Measurements from ENCODE around the gene TRMT61B.

The TRMT61B gene

DNA sequence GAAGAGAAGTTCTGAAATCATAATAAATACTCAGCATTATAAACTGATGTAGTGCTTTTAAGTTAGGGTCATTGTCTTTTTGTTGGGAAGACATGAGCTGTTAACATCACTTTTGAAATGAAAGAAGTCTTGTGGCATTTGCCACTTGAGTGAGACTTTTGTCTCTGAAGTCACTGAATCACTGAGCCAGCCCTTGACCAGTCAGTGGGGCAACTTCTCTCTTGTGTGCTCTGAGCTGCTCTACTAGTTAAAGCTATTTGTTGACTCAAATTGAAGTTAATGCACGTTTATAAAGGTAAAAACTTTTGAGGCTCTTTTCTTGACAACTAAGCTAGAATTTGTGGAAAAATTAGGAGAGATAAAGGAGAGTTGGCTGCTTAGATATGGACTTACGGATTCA is 31.1 kb upstream of the TRMT61B start:
- no peaks in the 10 kb centered on the region for H3K27me3 Mint-ChIP-seq (ENCODE audit: low read depth, poor library complexity)
- no peaks in the 10 kb centered on the region for H3K9me3 Mint-ChIP-seq
- TF ChIP-seq, protein P1, sequence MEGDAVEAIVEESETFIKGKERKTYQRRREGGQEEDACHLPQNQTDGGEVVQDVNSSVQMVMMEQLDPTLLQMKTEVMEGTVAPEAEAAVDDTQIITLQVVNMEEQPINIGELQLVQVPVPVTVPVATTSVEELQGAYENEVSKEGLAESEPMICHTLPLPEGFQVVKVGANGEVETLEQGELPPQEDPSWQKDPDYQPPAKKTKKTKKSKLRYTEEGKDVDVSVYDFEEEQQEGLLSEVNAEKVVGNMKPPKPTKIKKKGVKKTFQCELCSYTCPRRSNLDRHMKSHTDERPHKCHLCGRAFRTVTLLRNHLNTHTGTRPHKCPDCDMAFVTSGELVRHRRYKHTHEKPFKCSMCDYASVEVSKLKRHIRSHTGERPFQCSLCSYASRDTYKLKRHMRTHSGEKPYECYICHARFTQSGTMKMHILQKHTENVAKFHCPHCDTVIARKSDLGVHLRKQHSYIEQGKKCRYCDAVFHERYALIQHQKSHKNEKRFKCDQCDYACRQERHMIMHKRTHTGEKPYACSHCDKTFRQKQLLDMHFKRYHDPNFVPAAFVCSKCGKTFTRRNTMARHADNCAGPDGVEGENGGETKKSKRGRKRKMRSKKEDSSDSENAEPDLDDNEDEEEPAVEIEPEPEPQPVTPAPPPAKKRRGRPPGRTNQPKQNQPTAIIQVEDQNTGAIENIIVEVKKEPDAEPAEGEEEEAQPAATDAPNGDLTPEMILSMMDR (IDR thresholded peaks at IDR 0.05): no peak
- H3K4me1 Mint-ChIP-seq: peaks cover 36% of the 10 kb centered on the region
- H3K4me3 Mint-ChIP-seq: no peak overlapping the region
- H3K27ac Mint-ChIP-seq: no peak overlapping the region
- H3K36me3 Mint-ChIP-seq (ENCODE audit: low read depth): peaks cover 30% of the 10 kb centered on the region
- no peak for DNase-seq

DNA sequence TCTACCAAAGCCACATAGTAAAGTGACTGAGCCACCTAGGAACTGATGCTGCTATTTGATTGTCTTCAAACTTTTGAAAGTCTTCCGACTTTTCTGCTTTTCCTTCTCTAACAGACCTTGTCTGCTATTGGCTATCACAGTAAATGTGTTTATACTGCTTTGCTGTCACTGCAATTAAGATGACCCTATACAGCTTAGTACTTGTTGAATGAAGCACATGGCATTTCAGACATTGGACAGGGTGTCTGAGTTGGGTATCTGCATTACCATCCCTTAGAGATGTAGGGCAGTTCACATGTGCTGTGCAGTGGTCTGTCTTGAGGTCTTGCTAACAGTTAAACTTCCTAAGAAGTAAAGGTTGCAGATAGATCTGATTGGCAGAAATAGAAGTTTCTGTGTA is 27.9 kb upstream of the TRMT61B start:
- H3K4me3 Mint-ChIP-seq: no peak overlapping the region
- no peak for DNase-seq
- H3K36me3 Mint-ChIP-seq (ENCODE audit: low read depth): peaks cover 7% of the 10 kb centered on the region
- H3K9me3 Mint-ChIP-seq: peaks cover 5% of the 10 kb centered on the region
- H3K4me1 Mint-ChIP-seq: peaks cover 45% of the 10 kb centered on the region
- TF ChIP-seq, protein P1 (IDR thresholded peaks at IDR 0.05): no peak
- peaks cover 7% of the 10 kb centered on the region for H3K27me3 Mint-ChIP-seq (ENCODE audit: low read depth, poor library complexity)
- no peak overlapping the region for H3K27ac Mint-ChIP-seq

DNA sequence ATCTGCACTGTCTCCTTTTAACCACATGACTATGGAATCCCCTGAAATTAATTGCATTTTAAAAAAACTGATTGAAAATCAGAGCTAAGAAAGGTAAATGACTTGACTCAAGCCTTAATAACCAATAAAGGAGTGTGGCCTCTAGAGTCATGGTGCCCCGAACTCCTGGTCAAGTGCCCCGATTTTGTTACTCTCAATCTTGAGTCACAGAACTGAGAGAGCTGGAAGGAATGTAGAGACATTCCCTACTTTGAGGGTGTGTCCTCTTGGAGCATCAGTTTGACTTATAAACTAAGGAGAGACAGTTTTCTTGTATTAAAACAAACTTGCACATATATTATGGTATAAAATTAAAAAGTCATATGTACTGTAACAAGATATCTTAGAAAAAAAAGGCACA is 26.8 kb upstream of the TRMT61B start:
- Mint-ChIP-seq H3K27ac (no peak overlapping the region), H3K4me1 (peaks cover 45% of the 10 kb centered on the region), H3K27me3 (ENCODE audit: low read depth, poor library complexity) (peaks cover 8% of the 10 kb centered on the region), H3K9me3 (peaks cover 7% of the 10 kb centered on the region), H3K36me3 (ENCODE audit: low read depth) (no peaks in the 10 kb centered on the region), H3K4me3 (peak overlapping the region; percentile 98)
- DNase-seq: no peak
- TF ChIP-seq, protein P1 (IDR thresholded peaks at IDR 0.05): no peak

DNA sequence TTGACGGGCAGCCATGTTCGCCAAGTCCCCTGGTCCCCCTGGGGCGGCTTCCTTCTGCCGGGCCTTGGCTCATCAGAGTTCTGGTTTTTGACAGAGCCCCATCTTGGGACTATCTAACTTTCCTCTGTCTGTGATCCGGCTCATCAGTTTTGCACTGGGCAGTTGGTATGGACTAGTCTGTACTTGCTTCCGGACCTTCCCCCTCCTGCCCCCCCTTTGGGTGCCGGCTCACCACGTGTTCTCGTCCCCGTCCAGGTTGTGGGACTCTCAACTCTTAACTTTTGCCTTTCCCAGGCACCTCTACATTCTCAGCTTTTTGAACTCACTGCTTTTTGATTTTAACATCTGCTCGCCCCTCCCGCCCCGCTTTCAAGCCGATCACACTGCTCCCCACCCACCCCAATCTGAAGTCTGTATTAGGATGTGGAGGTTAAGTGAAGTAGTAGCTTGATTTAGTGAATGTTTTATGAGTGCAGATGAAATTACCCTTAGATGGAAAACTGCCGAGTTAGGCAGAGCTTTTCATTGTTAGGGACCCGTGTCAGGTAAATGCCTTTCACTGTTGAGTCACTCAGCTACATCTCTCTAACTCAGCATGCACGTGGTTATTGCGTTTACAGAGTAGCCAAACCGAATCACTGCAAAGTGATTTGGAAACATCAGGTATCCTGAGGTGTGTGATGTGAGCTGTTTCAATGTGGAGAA is 25.2 kb upstream of the TRMT61B start:
- H3K36me3 Mint-ChIP-seq (ENCODE audit: low read depth): no peaks in the 10 kb centered on the region
- TF ChIP-seq, protein P1 (IDR thresholded peaks at IDR 0.05): no peak
- H3K9me3 Mint-ChIP-seq: peaks cover 7% of the 10 kb centered on the region
- H3K27ac Mint-ChIP-seq: peak overlapping the region; percentile 96
- H3K4me3 Mint-ChIP-seq: peak overlapping the region; percentile 98
- peaks cover 39% of the 10 kb centered on the region for H3K4me1 Mint-ChIP-seq
- DNase-seq: no peak
- H3K27me3 Mint-ChIP-seq (ENCODE audit: low read depth, poor library complexity): peaks cover 8% of the 10 kb centered on the region

DNA sequence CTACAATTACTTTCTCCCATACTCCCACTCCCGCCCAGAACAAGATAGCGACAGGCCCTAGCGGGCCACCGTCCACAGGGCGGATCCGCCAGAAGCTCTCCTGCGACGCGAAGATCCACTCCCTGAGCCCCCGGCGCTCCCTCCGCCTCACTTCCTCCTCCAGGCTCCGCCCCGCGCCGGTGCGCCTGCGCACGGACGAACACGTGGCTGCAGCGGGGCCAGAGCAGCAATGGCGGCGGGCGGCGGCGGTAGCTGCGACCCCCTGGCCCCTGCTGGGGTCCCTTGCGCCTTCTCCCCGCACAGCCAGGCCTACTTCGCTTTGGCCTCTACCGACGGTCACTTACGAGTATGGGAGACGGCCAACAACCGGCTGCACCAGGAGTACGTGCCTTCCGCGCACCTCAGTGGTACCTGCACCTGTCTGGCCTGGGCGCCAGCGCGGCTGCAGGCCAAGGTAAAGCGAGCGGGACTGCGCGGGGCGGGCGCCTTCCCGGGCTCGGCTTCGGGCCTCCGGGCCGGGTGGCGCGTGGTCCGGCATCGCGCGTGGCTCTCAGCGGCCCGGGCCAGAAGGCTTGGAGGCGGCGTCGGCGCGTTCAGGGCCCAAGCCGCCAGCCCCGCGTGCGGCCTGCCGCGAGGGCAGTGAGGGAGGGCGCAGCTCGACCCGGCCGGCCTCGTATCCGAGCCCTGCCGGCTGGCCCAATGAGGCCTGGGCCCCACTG is 24.5 kb upstream of the TRMT61B start, which contains the start of gene WDR43:
Gene WDR43 (plus strand): TSS at position 198 of the 719 bp plus-strand sequence. CDS start 32 bp downstream, at position 230.
- peaks cover 7% of the 10 kb centered on the region for H3K9me3 Mint-ChIP-seq

More for the DNA sequence above, 24.5 kb upstream of the TRMT61B start, which contains the start of gene WDR43:
- Mint-ChIP-seq H3K27me3 (ENCODE audit: low read depth, poor library complexity) (peaks cover 9% of the 10 kb centered on the region), H3K4me1 (peaks cover 39% of the 10 kb centered on the region), H3K36me3 (ENCODE audit: low read depth) (no peaks in the 10 kb centered on the region), H3K4me3 (peak within 1 kb of the TSS; percentile 98), H3K27ac (peak within 1 kb of the TSS; percentile 96)
- peak; percentile 97 for DNase-seq
- TF ChIP-seq, protein P1 (IDR thresholded peaks at IDR 0.05): no peak

Data from nephron progenitor cell (in vitro differentiated cells).